ENCODE data around the gene RBSN. TPM values are rescaled to one million over a fixed set of nuclear protein-coding genes. Genes with fewer than 3 reads are reported as not detected.

Gene RBSN
- total and polyA plus RNA-seq, 2 donors (not counting 1 experiment from before 2014, with no cell fraction given), result 10.0 to 26.8 TPM

- Histone ChIP-seq H3K27me3 (ENCODE audit: control insufficient read depth, insufficient read depth, low read length) (no peaks in the 10 kb centered on the region), H3K36me3 (ENCODE audit: control insufficient read depth, insufficient read depth, low read length) (peaks cover 16% of the 10 kb centered on the region), H3K9ac (ENCODE audit: insufficient read depth, low read length) (no peak overlapping the region), H3K27ac (ENCODE audit: insufficient read depth, low read length) (no peak overlapping the region), H3K9me3 (ENCODE audit: control insufficient read depth, insufficient read depth, low read depth, low read length) (no peaks in the 10 kb centered on the region), H4K20me1 (ENCODE audit: control insufficient read depth, extremely low read depth, insufficient read depth, low read length) (no peaks in the 10 kb centered on the region), H3K4me2 (ENCODE audit: extremely low read depth, insufficient read depth, low read length) (no peak overlapping the region), H2AFZ (ENCODE audit: low read length) (no peak overlapping the region), H3K79me2 (ENCODE audit: control insufficient read depth, insufficient read depth, low read length) (no peaks in the 10 kb centered on the region), H3K4me3 (replicated peaks in 1 of 4; ENCODE audit: control extremely low read depth in 1 of 4, insufficient read depth in 1 of 4, low read depth in 3 of 4, low read length in 4 of 4) (no peak overlapping the region), H3K4me1 (ENCODE audit: control insufficient read depth, extremely low read depth, insufficient read depth, low read length) (peaks cover 2% of the 10 kb centered on the region)
- no peak for DNase-seq (ENCODE audit: low read depth in 2 of 2)
- TF ChIP-seq EZH2 (IDR thresholded peaks at IDR 0.05; ENCODE audit: low read length, missing control alignments), result no peak
- TF ChIP-seq CTCF (conservative IDR thresholded peaks at IDR 0.05 in 1 of 2, IDR thresholded peaks at IDR 0.05 in 1 of 2; ENCODE audit: low read depth in 1 of 2, low read length in 2 of 2), result no peak
Observed at GRCh38 chr3:15044326-15044725, 54.6 kb downstream of the RBSN start.

- Histone ChIP-seq H3K36me3 (ENCODE audit: control insufficient read depth, insufficient read depth, low read length) (peaks cover 14% of the 10 kb centered on the region), H3K9me3 (ENCODE audit: control insufficient read depth, insufficient read depth, low read depth, low read length) (no peaks in the 10 kb centered on the region), H2AFZ (ENCODE audit: low read length) (no peak overlapping the region), H3K27ac (ENCODE audit: insufficient read depth, low read length) (no peak overlapping the region), H3K4me3 (replicated peaks in 1 of 4; ENCODE audit: control extremely low read depth in 1 of 4, insufficient read depth in 1 of 4, low read depth in 3 of 4, low read length in 4 of 4) (no peak overlapping the region), H3K4me2 (ENCODE audit: extremely low read depth, insufficient read depth, low read length) (no peak overlapping the region), H3K27me3 (ENCODE audit: control insufficient read depth, insufficient read depth, low read length) (no peaks in the 10 kb centered on the region), H4K20me1 (ENCODE audit: control insufficient read depth, extremely low read depth, insufficient read depth, low read length) (no peaks in the 10 kb centered on the region), H3K79me2 (ENCODE audit: control insufficient read depth, insufficient read depth, low read length) (no peaks in the 10 kb centered on the region), H3K9ac (ENCODE audit: insufficient read depth, low read length) (no peak overlapping the region), H3K4me1 (ENCODE audit: control insufficient read depth, extremely low read depth, insufficient read depth, low read length) (peaks cover 2% of the 10 kb centered on the region)
- DNase-seq (ENCODE audit: low read depth in 2 of 2), result no peak
- no peak for TF ChIP-seq CTCF (conservative IDR thresholded peaks at IDR 0.05 in 1 of 2, IDR thresholded peaks at IDR 0.05 in 1 of 2; ENCODE audit: low read depth in 1 of 2, low read length in 2 of 2)
- no peak for TF ChIP-seq EZH2 (IDR thresholded peaks at IDR 0.05; ENCODE audit: low read length, missing control alignments)
Observed at GRCh38 chr3:15043408-15044171, 55.4 kb downstream of the RBSN start.

GRCh38 chr3:15042936-15043335 is 56.0 kb downstream of the RBSN start:
- no peaks in the 10 kb centered on the region for H4K20me1 ChIP-seq (ENCODE audit: control insufficient read depth, extremely low read depth, insufficient read depth, low read length)
- H3K4me3 ChIP-seq (replicated peaks in 1 of 4; ENCODE audit: control extremely low read depth in 1 of 4, insufficient read depth in 1 of 4, low read depth in 3 of 4, low read length in 4 of 4), result no peak overlapping the region
- no peaks in the 10 kb centered on the region for H3K27me3 ChIP-seq (ENCODE audit: control insufficient read depth, insufficient read depth, low read length)
- H3K9me3 ChIP-seq (ENCODE audit: control insufficient read depth, insufficient read depth, low read depth, low read length), result no peaks in the 10 kb centered on the region
- no peak for TF ChIP-seq CTCF (conservative IDR thresholded peaks at IDR 0.05 in 1 of 2, IDR thresholded peaks at IDR 0.05 in 1 of 2; ENCODE audit: low read depth in 1 of 2, low read length in 2 of 2)
- TF ChIP-seq EZH2 (IDR thresholded peaks at IDR 0.05; ENCODE audit: low read length, missing control alignments), result no peak
- peaks cover 16% of the 10 kb centered on the region for H3K36me3 ChIP-seq (ENCODE audit: control insufficient read depth, insufficient read depth, low read length)
- H3K27ac ChIP-seq (ENCODE audit: insufficient read depth, low read length), result no peak overlapping the region
- peaks cover 2% of the 10 kb centered on the region for H3K4me1 ChIP-seq (ENCODE audit: control insufficient read depth, extremely low read depth, insufficient read depth, low read length)
- DNase-seq (ENCODE audit: low read depth in 2 of 2), result peak in 1 of 2 donors; percentile 62
- H3K79me2 ChIP-seq (ENCODE audit: control insufficient read depth, insufficient read depth, low read length), result no peaks in the 10 kb centered on the region
- no peak overlapping the region for H3K9ac ChIP-seq (ENCODE audit: insufficient read depth, low read length)
- H3K4me2 ChIP-seq (ENCODE audit: extremely low read depth, insufficient read depth, low read length), result no peak overlapping the region
- no peak overlapping the region for H2AFZ ChIP-seq (ENCODE audit: low read length)
